ENCODE data around the gene VEZT.
"Not testable (repeated sequence)": the region's sequence is repeated elsewhere in the genome, so short reads cannot be mapped to it uniquely, and the experiment has no call there.

The VEZT gene

GRCh38 chr12:95237315-95237714, 19.7 kb downstream of the VEZT start:
- H3K36me3 ChIP-seq (ENCODE audit: control insufficient read depth in 2 of 2, insufficient read depth in 2 of 2, low read length in 2 of 2): no peaks in the 10 kb centered on the region
- no peak overlapping the region for H3K4me3 ChIP-seq (ENCODE audit: low read length in 2 of 2)
- no peaks in the 10 kb centered on the region for H3K27me3 ChIP-seq (ENCODE audit: control insufficient read depth in 2 of 2, insufficient read depth in 2 of 2, low read length in 2 of 2)
- H3K9me3 ChIP-seq (ENCODE audit: control insufficient read depth in 2 of 2, low read length in 2 of 2): no peaks in the 10 kb centered on the region
- peaks cover 0 to 2% of the 10 kb centered on the region in 2 donors for H3K4me1 ChIP-seq (ENCODE audit: control insufficient read depth in 2 of 2, insufficient read depth in 2 of 2, low read length in 2 of 2)
- H3K27ac ChIP-seq (ENCODE audit: low read depth in 2 of 2, low read length in 2 of 2): no peak overlapping the region
- H3K9ac ChIP-seq (ENCODE audit: low read depth in 1 of 2, low read length in 2 of 2): no peak overlapping the region

DNA sequence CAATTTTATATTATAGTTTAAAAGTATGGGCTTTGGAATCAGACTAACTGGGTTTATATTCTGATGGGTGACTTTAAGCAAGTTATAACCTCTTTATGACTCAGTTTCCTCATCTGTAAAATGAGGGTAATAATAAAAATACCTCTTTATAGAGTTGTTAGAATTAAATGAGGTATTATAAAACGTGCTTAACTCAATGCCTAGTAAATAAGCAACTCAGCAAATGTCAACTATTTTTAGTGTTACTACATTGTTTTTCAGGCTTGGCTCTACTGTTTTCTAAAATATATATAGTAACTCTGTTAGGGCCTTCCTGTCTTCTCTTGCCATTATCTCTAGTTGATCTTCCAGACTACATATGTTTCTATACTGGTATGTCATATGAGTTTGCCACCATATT, 20.5 kb downstream of the VEZT start:
- no peaks in the 10 kb centered on the region for H3K27me3 ChIP-seq (ENCODE audit: control insufficient read depth in 2 of 2, insufficient read depth in 2 of 2, low read length in 2 of 2)

DNA sequence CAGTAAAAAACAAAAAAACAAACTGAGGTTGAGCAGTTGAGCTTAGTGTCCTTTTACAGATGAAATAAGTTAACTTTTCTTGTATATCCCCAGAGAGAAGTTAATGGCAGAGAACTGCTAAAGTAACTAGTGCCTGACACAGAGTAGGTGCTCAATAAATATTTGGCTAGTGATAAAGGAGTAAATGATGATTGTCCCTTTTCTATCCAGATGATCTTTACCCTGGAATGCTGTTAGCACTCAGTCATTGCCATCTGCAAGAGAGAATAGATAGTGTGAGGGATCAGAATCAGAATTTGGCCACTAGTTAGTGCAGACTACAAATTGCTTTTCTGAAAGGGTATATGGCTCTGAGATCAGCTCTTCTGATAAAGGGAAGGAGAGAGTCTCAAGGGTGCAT, 21.6 kb downstream of the VEZT start:
- Histone ChIP-seq H3K9me3 (ENCODE audit: control insufficient read depth in 2 of 2, low read length in 2 of 2) (no peaks in the 10 kb centered on the region), H3K4me1 (ENCODE audit: control insufficient read depth in 2 of 2, insufficient read depth in 2 of 2, low read length in 2 of 2) (peaks cover 0 to 2% of the 10 kb centered on the region in 2 donors), H3K27ac (ENCODE audit: low read depth in 2 of 2, low read length in 2 of 2) (no peak overlapping the region), H3K4me3 (ENCODE audit: low read length in 2 of 2) (no peak overlapping the region), H3K27me3 (ENCODE audit: control insufficient read depth in 2 of 2, insufficient read depth in 2 of 2, low read length in 2 of 2) (no peaks in the 10 kb centered on the region), H3K9ac (ENCODE audit: low read depth in 1 of 2, low read length in 2 of 2) (no peak overlapping the region), H3K36me3 (ENCODE audit: control insufficient read depth in 2 of 2, insufficient read depth in 2 of 2, low read length in 2 of 2) (peaks cover 0 to 2% of the 10 kb centered on the region in 2 donors)

More for the DNA sequence above, 20.5 kb downstream of the VEZT start:
- Histone ChIP-seq H3K4me3 (ENCODE audit: low read length in 2 of 2) (no peak overlapping the region), H3K9ac (ENCODE audit: low read depth in 1 of 2, low read length in 2 of 2) (no peak overlapping the region), H3K4me1 (ENCODE audit: control insufficient read depth in 2 of 2, insufficient read depth in 2 of 2, low read length in 2 of 2) (peaks cover 0 to 2% of the 10 kb centered on the region in 2 donors), H3K9me3 (ENCODE audit: control insufficient read depth in 2 of 2, low read length in 2 of 2) (no peaks in the 10 kb centered on the region), H3K36me3 (ENCODE audit: control insufficient read depth in 2 of 2, insufficient read depth in 2 of 2, low read length in 2 of 2) (peaks cover 0 to 2% of the 10 kb centered on the region in 2 donors), H3K27ac (ENCODE audit: low read depth in 2 of 2, low read length in 2 of 2) (no peak overlapping the region)

- H3K4me1 ChIP-seq (ENCODE audit: control insufficient read depth in 2 of 2, insufficient read depth in 2 of 2, low read length in 2 of 2); H3K4me3 ChIP-seq (ENCODE audit: low read length in 2 of 2); H3K27ac ChIP-seq (ENCODE audit: low read depth in 2 of 2, low read length in 2 of 2); H3K9me3 ChIP-seq (ENCODE audit: control insufficient read depth in 2 of 2, low read length in 2 of 2); H3K36me3 ChIP-seq (ENCODE audit: control insufficient read depth in 2 of 2, insufficient read depth in 2 of 2, low read length in 2 of 2); H3K9ac ChIP-seq (ENCODE audit: low read depth in 1 of 2, low read length in 2 of 2); H3K27me3 ChIP-seq (ENCODE audit: control insufficient read depth in 2 of 2, insufficient read depth in 2 of 2, low read length in 2 of 2): not testable (repeated sequence)
These were observed 22.2 kb downstream of the VEZT start for GRCh38 chr12:95239835-95240234.

- Histone ChIP-seq H3K4me3 (ENCODE audit: low read length in 2 of 2) (no peak overlapping the region), H3K27ac (ENCODE audit: low read depth in 2 of 2, low read length in 2 of 2) (no peak overlapping the region), H3K9ac (ENCODE audit: low read depth in 1 of 2, low read length in 2 of 2) (no peak overlapping the region), H3K4me1 (ENCODE audit: control insufficient read depth in 2 of 2, insufficient read depth in 2 of 2, low read length in 2 of 2) (peaks cover 0 to 2% of the 10 kb centered on the region in 2 donors), H3K36me3 (ENCODE audit: control insufficient read depth in 2 of 2, insufficient read depth in 2 of 2, low read length in 2 of 2) (peaks cover 0 to 2% of the 10 kb centered on the region in 2 donors), H3K27me3 (ENCODE audit: control insufficient read depth in 2 of 2, insufficient read depth in 2 of 2, low read length in 2 of 2) (no peaks in the 10 kb centered on the region), H3K9me3 (ENCODE audit: control insufficient read depth in 2 of 2, low read length in 2 of 2) (no peaks in the 10 kb centered on the region)
These were observed 22.9 kb downstream of the VEZT start for GRCh38 chr12:95240556-95240955.

GRCh38 chr12:95241138-95241537, 23.5 kb downstream of the VEZT start:
- H3K9me3 ChIP-seq (ENCODE audit: control insufficient read depth in 2 of 2, low read length in 2 of 2); H3K27ac ChIP-seq (ENCODE audit: low read depth in 2 of 2, low read length in 2 of 2); H3K4me1 ChIP-seq (ENCODE audit: control insufficient read depth in 2 of 2, insufficient read depth in 2 of 2, low read length in 2 of 2): not testable (repeated sequence)

DNA sequence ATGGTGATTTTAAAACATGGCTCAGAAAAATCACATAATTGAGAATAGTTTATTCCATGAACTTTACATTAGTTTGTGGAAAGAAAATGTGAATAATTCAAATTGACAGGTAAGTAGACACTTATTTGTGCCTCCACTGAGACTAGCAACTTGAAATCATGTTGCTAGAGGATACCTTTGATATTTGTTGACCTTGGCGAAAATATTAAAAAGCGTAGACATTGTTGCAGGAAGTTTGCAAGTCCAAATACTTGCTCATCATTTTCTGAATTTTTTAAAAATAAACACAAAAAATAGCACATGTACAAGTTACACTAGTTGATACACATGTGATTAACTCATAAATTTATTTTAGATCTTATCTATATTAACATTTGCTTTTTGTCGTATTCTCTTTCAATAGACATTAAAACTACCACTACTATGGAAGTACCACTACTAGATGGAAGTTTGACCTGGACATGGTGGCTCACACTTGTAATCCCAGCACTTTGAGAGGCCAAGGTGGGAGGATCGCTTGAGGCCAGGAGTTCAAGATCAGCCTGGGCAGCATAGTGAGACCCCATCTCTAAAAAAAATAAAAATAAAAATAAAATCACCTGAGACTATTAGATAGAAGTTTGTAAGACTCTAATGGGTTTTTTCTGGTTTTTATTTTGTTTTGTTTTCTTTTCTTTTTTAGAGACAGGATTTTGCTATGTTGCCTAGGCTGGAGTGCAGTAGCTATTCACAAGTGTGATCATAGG, 24.3 kb downstream of the VEZT start:
- H3K27ac ChIP-seq (ENCODE audit: low read depth in 2 of 2, low read length in 2 of 2): no peak overlapping the region
- H3K4me3 ChIP-seq (ENCODE audit: low read length in 2 of 2): no peak overlapping the region
- H3K4me1 ChIP-seq (ENCODE audit: control insufficient read depth in 2 of 2, insufficient read depth in 2 of 2, low read length in 2 of 2): peaks cover 0 to 2% of the 10 kb centered on the region in 2 donors
- no peaks in the 10 kb centered on the region for H3K27me3 ChIP-seq (ENCODE audit: control insufficient read depth in 2 of 2, insufficient read depth in 2 of 2, low read length in 2 of 2)
- H3K9ac ChIP-seq (ENCODE audit: low read depth in 1 of 2, low read length in 2 of 2): no peak overlapping the region
- H3K9me3 ChIP-seq (ENCODE audit: control insufficient read depth in 2 of 2, low read length in 2 of 2): no peaks in the 10 kb centered on the region
- peaks cover 0 to 2% of the 10 kb centered on the region in 2 donors for H3K36me3 ChIP-seq (ENCODE audit: control insufficient read depth in 2 of 2, insufficient read depth in 2 of 2, low read length in 2 of 2)

More at GRCh38 chr12:95241138-95241537, 23.5 kb downstream of the VEZT start:
- not testable (repeated sequence) for H3K36me3 ChIP-seq (ENCODE audit: control insufficient read depth in 2 of 2, insufficient read depth in 2 of 2, low read length in 2 of 2); H3K27me3 ChIP-seq (ENCODE audit: control insufficient read depth in 2 of 2, insufficient read depth in 2 of 2, low read length in 2 of 2); H3K9ac ChIP-seq (ENCODE audit: low read depth in 1 of 2, low read length in 2 of 2); H3K4me3 ChIP-seq (ENCODE audit: low read length in 2 of 2)

- Histone ChIP-seq H3K27ac (ENCODE audit: low read depth in 2 of 2, low read length in 2 of 2) (no peak overlapping the region), H3K36me3 (ENCODE audit: control insufficient read depth in 2 of 2, insufficient read depth in 2 of 2, low read length in 2 of 2) (peaks cover 0 to 2% of the 10 kb centered on the region in 2 donors), H3K4me3 (ENCODE audit: low read length in 2 of 2) (no peak overlapping the region), H3K27me3 (ENCODE audit: control insufficient read depth in 2 of 2, insufficient read depth in 2 of 2, low read length in 2 of 2) (no peaks in the 10 kb centered on the region), H3K9ac (ENCODE audit: low read depth in 1 of 2, low read length in 2 of 2) (no peak overlapping the region), H3K9me3 (ENCODE audit: control insufficient read depth in 2 of 2, low read length in 2 of 2) (no peaks in the 10 kb centered on the region), H3K4me1 (ENCODE audit: control insufficient read depth in 2 of 2, insufficient read depth in 2 of 2, low read length in 2 of 2) (peaks cover 0 to 2% of the 10 kb centered on the region in 2 donors)
These were observed 26.0 kb downstream of the VEZT start for GRCh38 chr12:95243497-95244183.

DNA sequence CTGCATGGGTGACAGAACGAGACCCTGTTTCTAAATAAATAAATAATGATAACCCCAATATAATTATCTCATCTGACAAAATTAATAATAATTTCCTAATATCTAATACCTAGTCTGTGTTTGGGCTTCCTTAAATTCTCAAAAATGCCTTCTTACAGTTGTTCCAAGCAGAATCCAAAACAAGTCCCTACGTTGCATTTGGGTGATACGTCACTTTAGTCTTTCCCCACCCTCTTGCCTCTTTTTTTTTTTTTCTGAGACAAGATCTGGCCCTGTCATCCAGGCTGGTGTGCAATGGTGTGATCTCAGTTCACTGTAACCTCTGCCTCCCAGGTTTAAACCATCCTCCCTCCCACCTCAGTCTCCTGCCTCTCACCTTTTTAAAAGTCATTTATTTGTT, 26.7 kb downstream of the VEZT start:
- no peak overlapping the region for H3K9ac ChIP-seq (ENCODE audit: low read depth in 1 of 2, low read length in 2 of 2)
- H3K4me3 ChIP-seq (ENCODE audit: low read length in 2 of 2): no peak overlapping the region
- no peaks in the 10 kb centered on the region for H3K27me3 ChIP-seq (ENCODE audit: control insufficient read depth in 2 of 2, insufficient read depth in 2 of 2, low read length in 2 of 2)
- no peaks in the 10 kb centered on the region for H3K9me3 ChIP-seq (ENCODE audit: control insufficient read depth in 2 of 2, low read length in 2 of 2)
- peaks cover 0 to 2% of the 10 kb centered on the region in 2 donors for H3K4me1 ChIP-seq (ENCODE audit: control insufficient read depth in 2 of 2, insufficient read depth in 2 of 2, low read length in 2 of 2)
- H3K27ac ChIP-seq (ENCODE audit: low read depth in 2 of 2, low read length in 2 of 2): no peak overlapping the region
- H3K36me3 ChIP-seq (ENCODE audit: control insufficient read depth in 2 of 2, insufficient read depth in 2 of 2, low read length in 2 of 2): peaks cover 0 to 2% of the 10 kb centered on the region in 2 donors

- H3K36me3 ChIP-seq (ENCODE audit: control insufficient read depth in 2 of 2, insufficient read depth in 2 of 2, low read length in 2 of 2): peaks cover under 1 to 6% of the 10 kb centered on the region in 2 donors
- peaks cover 0 to 2% of the 10 kb centered on the region in 2 donors for H3K4me1 ChIP-seq (ENCODE audit: control insufficient read depth in 2 of 2, insufficient read depth in 2 of 2, low read length in 2 of 2)
- no peak overlapping the region for H3K27ac ChIP-seq (ENCODE audit: low read depth in 2 of 2, low read length in 2 of 2)
- no peaks in the 10 kb centered on the region for H3K27me3 ChIP-seq (ENCODE audit: control insufficient read depth in 2 of 2, insufficient read depth in 2 of 2, low read length in 2 of 2)
- no peak overlapping the region for H3K4me3 ChIP-seq (ENCODE audit: low read length in 2 of 2)
- no peaks in the 10 kb centered on the region for H3K9me3 ChIP-seq (ENCODE audit: control insufficient read depth in 2 of 2, low read length in 2 of 2)
- no peak overlapping the region for H3K9ac ChIP-seq (ENCODE audit: low read depth in 1 of 2, low read length in 2 of 2)
These were observed 30.5 kb downstream of the VEZT start for GRCh38 chr12:95248095-95248494.

Data from mucosa of rectum (tissue), 2 donors.